WI38 (cell line): ENCODE data around the gene DDIT3.

ENCODE experiments used
- H3K4me3 ChIP-seq: 2 replicates; pipeline ENCODE4 v1.5.1; 2011; ENCODE audit warnings: low read depth, mild to moderate bottlenecking, control low read depth, low read length
- CTCF ChIP-seq: IDR thresholded peaks from 2 replicates; pipeline ENCODE4 v1.5.1; 2012; ENCODE audit warnings: low read depth, mild to moderate bottlenecking, control low read depth, low read length

DDIT3 gene

GRCh38 chr12:57524814-57525614, 4.7 kb upstream of the DDIT3 start:
- H3K4me3 ChIP-seq = no peak overlapping the region
- TF ChIP-seq CTCF = no peak

GRCh38 chr12:57523706-57524614, 3.6 kb upstream of the DDIT3 start:
- no peak for TF ChIP-seq CTCF
- peak overlapping the region; percentile 85 for H3K4me3 ChIP-seq

GRCh38 chr12:57522887-57523705, 2.8 kb upstream of the DDIT3 start:
- H3K4me3 ChIP-seq = peak overlapping the region; percentile 85
- TF ChIP-seq CTCF = no peak

GRCh38 chr12:57522011-57522886, 1.9 kb upstream of the DDIT3 start, which contains the start of gene MBD6:
TSS of gene MBD6 (plus strand) at chr12:57522824. CDS start at chr12:57524304, 1,480 bp downstream.
- H3K4me3 ChIP-seq = peak within 1 kb of the TSS; percentile 85
- TF ChIP-seq CTCF = no peak

GRCh38 chr12:57521525-57522010, 1.3 kb upstream of the DDIT3 start:
- TF ChIP-seq CTCF = no peak

GRCh38 chr12:57519796-57520052, 590 bp downstream of the DDIT3 start:
- H3K4me3 ChIP-seq = peak overlapping the region; percentile 99
- no peak for TF ChIP-seq CTCF

More at GRCh38 chr12:57521525-57522010, 1.3 kb upstream of the DDIT3 start:
- peak overlapping the region; percentile 35 for H3K4me3 ChIP-seq
